Measurements from ENCODE around the gene FAM90A1.
"Not testable (repeated sequence)": the region's sequence is repeated elsewhere in the genome, so short reads cannot be mapped to it uniquely, and the experiment has no call there.

FAM90A1 gene, protein sequence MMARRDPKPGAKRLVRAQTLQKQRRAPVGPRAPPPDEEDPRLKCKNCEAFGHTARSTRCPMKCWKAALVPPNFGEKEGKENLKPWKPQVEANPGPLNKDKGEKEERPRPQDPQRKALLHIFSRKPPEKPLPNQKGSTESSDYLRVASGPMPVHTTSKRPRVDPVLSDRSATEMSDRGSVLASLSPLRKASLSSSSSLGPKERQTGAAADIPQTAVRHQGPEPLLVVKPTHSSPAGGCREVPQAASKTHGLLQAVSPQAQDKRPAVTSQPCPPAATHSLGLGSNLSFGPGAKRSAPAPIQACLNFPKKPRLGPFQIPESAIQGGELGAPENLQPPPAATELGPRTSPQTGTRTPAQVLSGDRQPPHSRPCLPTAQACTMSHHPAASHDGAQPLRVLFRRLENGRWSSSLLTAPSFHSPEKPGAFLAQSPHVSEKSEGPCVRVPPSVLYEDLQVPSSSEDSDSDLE

DNA sequence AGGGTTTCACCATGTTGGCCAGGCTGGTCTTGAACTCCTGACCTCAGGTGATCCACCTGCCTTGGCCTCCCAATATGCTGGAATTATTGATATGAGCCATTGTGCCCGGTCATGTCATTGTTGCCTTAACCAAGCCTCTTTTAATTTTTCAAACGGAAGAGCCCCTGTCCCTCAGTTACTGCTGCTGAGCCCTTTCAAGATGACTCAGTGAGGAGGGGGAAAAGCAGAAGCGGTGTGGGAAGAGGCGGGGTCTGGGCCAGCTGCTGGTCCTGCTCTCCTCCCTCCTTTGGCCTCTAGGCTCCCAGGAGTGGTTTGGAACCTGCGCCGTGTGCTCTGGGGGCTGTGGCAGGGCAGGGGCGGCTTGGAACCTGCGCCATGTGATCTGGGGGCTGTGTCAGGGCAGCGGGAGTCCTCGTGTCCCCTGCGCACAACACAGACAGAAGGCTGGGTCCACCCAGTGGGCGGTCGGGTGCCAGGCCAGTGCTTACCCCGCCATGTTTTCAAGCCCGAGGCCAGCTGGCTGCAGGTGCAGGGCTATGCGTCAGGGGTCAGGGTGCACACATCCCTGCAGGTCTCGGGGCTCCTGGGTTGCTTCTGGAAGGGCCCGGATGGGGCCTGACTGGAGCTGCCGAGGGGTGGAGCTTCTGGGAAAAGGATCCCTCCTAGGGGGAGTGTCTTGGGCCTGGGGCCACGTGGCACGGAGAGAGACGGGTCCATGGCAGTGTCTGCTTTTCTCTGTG, at the start of gene FAM90A1:
Gene FAM90A1, minus strand, starts transcription at position 627 of the 740 bp plus-strand sequence. CDS start 2,786 bp downstream, outside the sequence.
- not testable (repeated sequence) for H3K27me3 Mint-ChIP-seq, H3K9me3 Mint-ChIP-seq, H3K36me3 Mint-ChIP-seq
- Mint-ChIP-seq H3K27ac (peak within 1 kb of the TSS; percentile 86), H3K4me3 (peak within 1 kb of the TSS; percentile 88 to 90), H3K4me1 (peaks cover 14 to 25% of the 10 kb centered on the region in 2 donors)
- ATAC-seq (replicated peaks) (peak in 1 of 2 donors; percentile 47), DNase-seq (peak; percentile 61)

DNA sequence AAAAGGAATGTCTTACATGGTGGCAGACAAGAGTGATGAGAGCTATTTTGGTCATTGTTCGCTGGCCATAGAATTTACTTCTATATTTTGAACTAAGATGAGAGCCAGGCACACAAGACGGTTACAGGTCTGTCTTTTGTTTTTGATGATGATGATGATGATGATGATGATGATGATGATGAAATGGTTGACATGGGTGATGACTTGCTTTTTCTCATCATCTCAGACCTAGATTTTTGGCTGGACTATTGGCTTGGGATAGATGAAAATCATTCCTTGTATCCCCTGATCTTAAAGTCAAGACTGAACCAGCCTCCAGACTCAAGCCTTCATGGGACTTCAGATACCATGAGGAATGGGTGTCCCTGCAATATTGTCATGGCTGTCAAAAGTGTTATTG, 49.0 kb upstream of the FAM90A1 start:
- not testable (repeated sequence) for H3K4me1 Mint-ChIP-seq; DNase-seq; ATAC-seq (replicated peaks); H3K4me3 Mint-ChIP-seq; H3K27ac Mint-ChIP-seq; H3K36me3 Mint-ChIP-seq; H3K9me3 Mint-ChIP-seq
- peaks cover 9 to 14% of the 10 kb centered on the region in 2 donors for H3K27me3 Mint-ChIP-seq

DNA sequence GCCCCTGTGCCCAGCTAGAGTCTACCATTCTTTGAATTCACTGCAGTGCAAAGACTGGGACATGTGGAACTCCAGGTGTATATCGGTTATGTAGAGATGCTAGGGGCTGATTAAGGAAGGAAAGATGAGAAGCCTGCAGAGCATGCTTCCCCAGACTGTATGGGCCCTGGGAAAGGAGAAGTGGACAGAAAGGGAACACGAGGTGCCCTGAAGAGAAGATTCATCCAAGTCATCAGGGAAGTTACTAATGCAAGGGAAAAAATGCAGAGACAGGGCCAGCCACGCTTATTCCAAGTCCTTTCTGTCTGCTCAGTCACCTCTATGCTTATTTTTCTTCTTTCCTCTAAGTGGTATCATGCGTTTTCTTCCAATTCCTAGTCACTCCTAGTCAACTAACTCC, 39.3 kb upstream of the FAM90A1 start:
- DNase-seq; ATAC-seq (replicated peaks); H3K27ac Mint-ChIP-seq; H3K4me3 Mint-ChIP-seq; H3K9me3 Mint-ChIP-seq; H3K36me3 Mint-ChIP-seq; H3K4me1 Mint-ChIP-seq: not testable (repeated sequence)
- peaks cover 10 to 20% of the 10 kb centered on the region in 2 donors for H3K27me3 Mint-ChIP-seq

DNA sequence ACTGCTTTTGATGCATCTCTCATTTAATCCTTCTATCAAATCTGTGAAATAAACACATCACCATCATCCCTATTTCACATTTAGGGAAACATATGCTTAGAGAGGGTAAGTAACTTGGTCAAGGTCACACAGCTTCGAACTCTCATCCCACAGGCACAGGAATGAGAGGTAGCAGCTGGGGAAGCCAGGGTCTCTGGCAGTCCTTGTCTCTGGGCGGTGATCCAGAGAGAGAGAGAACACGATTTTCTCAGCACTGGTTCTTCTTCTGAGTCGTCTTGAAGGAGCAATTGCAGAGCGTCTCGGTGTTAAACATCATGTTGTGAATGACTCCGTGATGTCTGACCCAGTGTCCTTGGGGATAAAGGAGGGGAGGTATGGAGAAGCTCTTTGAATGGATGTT, 36.8 kb upstream of the FAM90A1 start:
- not testable (repeated sequence) for DNase-seq; H3K27ac Mint-ChIP-seq; H3K4me3 Mint-ChIP-seq; H3K4me1 Mint-ChIP-seq; H3K9me3 Mint-ChIP-seq; ATAC-seq (replicated peaks); H3K36me3 Mint-ChIP-seq
- peaks cover 9 to 23% of the 10 kb centered on the region in 2 donors for H3K27me3 Mint-ChIP-seq

DNA sequence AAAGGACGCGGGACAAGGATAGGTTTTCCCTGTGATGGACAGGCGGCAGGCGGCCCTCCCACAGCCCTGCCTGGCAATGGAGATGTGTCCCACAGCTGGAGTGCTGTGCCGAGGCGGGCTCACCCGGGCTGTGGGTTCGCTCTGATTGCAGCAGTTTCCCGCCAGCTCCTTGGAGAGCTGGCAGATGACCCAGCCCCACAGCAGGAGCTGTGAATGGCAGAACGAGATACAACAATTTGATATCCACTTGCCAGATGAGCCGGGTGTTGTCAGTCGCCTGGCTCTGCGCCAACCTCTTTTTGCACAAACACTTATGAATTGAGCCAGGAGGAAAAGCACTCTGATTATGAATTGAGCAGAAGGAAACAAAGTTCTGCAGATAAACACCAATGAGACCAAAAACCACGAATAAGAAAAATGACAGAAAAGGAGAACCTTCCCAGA, 33.7 kb upstream of the FAM90A1 start:
- not testable (repeated sequence) for H3K9me3 Mint-ChIP-seq; H3K4me3 Mint-ChIP-seq; H3K27ac Mint-ChIP-seq; H3K4me1 Mint-ChIP-seq; DNase-seq; ATAC-seq (replicated peaks); H3K36me3 Mint-ChIP-seq
- peaks cover 9 to 22% of the 10 kb centered on the region in 2 donors for H3K27me3 Mint-ChIP-seq

DNA sequence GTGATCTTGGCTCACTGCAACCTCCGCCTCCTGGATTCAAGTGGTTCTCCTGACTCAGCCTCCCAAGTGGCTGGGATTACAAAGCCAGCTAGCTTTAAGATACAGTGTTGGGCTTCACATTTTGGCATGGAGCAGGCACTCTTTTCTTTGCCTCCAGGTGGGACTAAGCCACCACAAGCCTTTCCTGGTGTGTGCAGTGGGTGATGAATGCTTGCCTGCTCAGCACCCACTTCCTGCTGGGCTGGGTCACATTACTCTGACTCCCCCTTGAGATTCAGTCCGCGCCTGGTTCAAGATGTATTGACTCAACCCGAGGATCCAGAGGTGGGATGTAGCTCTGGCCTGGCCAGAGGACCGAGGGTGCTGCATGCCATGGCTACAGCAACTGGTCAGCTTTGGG, 28.9 kb upstream of the FAM90A1 start:
- not testable (repeated sequence) for H3K27ac Mint-ChIP-seq; DNase-seq; H3K4me1 Mint-ChIP-seq; H3K9me3 Mint-ChIP-seq; H3K4me3 Mint-ChIP-seq; ATAC-seq (replicated peaks); H3K36me3 Mint-ChIP-seq
- H3K27me3 Mint-ChIP-seq, result peaks cover 9 to 16% of the 10 kb centered on the region in 2 donors

DNA sequence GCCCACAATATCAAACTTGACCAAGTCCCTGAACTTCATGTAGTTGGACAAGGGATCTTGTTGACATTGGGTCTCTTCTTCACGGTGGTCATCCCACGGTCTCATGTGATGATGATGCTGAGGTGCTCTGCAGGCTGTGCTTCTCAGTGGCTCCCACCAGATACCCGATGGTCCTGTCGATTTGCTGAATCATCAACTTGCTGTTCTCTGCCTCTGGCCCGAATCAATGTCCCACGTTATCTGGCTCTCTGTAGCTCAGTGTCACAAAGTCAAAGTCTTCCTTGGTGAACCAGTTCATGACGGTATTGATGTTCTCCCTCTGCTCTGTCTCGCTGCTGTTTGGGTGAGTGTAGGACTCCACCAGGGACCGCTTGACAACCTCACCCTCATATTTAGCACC, 27.3 kb upstream of the FAM90A1 start:
- not testable (repeated sequence) for DNase-seq; H3K27me3 Mint-ChIP-seq; H3K36me3 Mint-ChIP-seq; H3K27ac Mint-ChIP-seq; H3K9me3 Mint-ChIP-seq; H3K4me1 Mint-ChIP-seq; H3K4me3 Mint-ChIP-seq; ATAC-seq (replicated peaks)

DNA sequence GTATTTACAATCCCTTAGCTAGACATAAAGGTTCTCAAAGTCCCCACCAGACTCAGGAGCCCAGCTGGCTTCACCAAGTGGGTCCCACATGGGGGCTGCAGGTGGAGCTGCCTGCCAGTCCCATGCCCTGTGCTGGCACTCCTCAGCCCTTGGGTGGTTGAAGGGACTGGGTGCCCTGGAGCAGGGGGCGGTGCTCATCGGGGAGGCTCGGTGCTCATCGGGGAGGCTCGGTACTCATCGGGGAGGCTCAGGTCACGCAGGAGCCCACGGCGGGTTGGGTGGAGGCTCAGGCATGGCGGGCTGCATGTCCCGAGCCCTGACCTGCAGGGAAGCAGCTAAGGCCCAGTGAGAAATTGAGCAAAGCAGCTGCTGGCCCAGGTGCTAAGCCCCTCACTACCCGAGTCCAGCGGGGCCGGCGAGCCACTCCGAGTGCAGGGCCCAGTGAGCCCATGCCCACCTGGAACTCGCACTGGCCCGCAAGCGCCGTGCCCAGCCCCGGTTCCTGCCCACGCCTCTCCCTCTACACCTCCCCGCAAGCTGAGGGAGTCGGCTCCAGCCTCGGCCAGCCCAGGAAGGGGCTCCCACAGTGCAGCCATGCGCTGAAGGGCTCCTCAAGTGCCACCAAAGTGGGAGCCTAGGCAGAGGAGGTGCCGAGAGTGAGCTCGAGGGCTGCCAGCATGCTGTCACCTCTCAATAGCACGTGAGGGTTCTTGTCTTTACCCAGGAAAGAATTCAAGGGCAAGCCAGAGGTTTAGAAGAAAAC, 24.8 kb upstream of the FAM90A1 start:
- not testable (repeated sequence) for ATAC-seq (replicated peaks); H3K27ac Mint-ChIP-seq; H3K27me3 Mint-ChIP-seq; H3K9me3 Mint-ChIP-seq; DNase-seq; H3K4me1 Mint-ChIP-seq; H3K4me3 Mint-ChIP-seq; H3K36me3 Mint-ChIP-seq

DNA sequence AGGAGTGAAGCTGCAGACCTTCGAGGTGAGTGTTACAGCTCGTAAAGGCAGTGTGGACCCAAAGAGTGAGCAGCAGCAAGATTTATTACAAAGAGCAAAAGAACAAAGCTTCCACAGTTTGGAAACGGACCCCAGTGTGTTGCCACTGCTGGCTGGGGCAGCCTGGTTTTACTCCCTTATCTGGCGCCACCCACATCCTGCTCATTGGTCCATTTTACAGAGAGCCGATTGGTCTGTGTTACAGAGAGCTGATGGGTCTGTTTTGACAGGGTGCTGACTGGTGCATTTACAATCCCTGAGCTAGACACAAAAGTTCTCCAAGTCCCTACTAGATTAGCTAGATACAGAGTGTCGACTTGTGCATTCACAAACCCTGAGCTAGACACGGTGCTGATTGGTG, 24.2 kb upstream of the FAM90A1 start:
- not testable (repeated sequence) for ATAC-seq (replicated peaks); DNase-seq; H3K4me3 Mint-ChIP-seq; H3K36me3 Mint-ChIP-seq; H3K9me3 Mint-ChIP-seq; H3K27me3 Mint-ChIP-seq; H3K4me1 Mint-ChIP-seq; H3K27ac Mint-ChIP-seq

DNA sequence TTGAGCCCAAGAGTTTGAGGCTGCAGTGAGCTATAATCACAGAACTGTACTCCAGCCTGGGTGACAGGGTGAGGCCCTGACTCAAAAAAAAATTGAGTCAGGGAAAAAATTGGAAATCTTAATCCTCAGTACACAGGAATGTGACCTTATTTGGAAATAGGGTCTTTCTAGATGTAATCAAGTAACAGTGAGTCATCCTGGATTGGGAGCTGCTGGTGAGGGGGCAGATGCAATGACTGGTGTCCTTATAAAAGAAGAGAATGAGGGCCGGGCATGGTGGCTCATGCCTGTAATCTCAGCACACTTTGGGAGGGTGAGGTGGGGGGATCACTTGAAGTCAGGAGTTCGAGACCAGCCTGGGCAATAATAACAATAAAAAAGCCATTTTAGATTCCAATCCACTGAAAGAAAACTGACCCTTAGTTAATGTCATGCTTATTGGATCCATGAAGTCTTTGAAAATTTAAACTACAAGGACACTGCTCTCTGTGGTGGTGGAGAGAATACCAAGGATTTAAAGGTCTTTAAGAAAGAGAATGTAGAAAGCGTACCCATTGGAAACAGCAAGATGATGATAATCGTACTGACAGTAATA, 19.6 kb upstream of the FAM90A1 start:
- not testable (repeated sequence) for H3K27ac Mint-ChIP-seq; H3K27me3 Mint-ChIP-seq; DNase-seq; H3K36me3 Mint-ChIP-seq; ATAC-seq (replicated peaks); H3K4me3 Mint-ChIP-seq; H3K9me3 Mint-ChIP-seq
- H3K4me1 Mint-ChIP-seq, result peaks cover 8 to 11% of the 10 kb centered on the region in 2 donors

DNA sequence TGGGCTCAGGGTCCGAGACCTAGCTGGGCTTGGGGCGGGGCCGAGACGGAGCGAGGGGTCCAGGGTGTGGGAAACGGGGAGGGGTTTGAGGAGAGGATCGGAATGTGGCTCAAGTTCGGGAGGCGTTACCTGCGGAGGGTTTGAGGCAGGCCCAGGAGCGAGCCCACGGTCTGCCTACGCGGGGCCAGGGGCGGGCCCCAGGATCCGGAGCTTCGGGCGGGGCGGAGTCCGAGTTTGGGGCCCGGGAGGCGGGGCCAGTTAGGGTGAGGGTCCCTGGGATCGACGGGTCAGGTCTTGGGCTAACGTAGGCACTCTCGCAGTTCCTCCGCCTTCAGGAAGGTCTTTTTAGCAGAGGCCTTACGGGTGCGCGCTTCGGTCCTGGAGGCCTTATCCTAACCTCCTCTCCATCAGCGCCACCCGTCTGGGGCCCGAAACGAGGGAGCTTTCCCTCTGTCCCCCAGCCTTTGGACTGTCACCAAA, 16.3 kb upstream of the FAM90A1 start:
- not testable (repeated sequence) for H3K9me3 Mint-ChIP-seq; H3K27me3 Mint-ChIP-seq; ATAC-seq (replicated peaks); DNase-seq; H3K36me3 Mint-ChIP-seq
- peak overlapping the region; percentile 98 for H3K27ac Mint-ChIP-seq
- peaks cover 13 to 19% of the 10 kb centered on the region in 2 donors for H3K4me1 Mint-ChIP-seq
- H3K4me3 Mint-ChIP-seq, result peak overlapping the region; percentile 91 to 96

DNA sequence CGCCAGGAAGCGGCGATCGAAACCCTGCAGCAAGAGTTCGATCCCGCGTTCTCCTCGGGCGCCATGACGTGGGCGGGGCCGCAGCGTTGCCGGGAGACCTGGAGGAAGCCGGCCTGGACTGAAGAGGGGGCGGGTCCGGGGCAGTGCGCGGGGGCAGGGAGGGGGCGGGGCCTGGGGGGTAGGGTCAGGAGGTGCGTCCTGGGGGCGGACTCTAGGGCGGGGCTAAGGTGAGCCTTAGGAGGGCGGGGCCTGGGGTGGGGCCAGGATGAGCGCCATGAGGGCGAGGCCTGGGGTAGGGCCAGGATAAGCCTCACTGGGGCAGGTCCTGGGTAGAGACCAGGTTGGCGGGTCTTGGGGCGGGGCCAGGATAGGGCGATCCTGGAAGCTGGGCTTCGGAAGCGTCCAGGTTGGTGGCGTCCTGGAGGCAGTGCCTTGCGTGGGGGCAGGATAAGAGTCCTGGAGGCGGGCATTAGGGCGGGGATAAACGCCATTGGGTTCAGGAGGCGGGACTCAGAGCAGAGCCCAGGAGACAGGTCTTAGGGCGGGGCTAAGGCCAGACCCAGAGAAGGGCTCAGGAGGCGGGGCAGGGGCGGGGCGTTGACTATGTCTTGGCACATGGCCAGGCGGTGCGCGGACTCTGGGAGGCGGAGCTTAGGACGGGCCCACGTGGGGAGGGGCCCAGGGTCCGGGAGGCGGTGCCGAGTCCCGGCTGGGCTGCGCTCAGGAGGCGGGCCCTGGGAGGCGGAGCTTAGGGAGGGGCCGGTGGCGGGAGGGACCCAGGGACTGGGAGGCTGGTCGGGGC, 15.7 kb upstream of the FAM90A1 start:
- ATAC-seq (replicated peaks), result peak; percentile 99

DNA sequence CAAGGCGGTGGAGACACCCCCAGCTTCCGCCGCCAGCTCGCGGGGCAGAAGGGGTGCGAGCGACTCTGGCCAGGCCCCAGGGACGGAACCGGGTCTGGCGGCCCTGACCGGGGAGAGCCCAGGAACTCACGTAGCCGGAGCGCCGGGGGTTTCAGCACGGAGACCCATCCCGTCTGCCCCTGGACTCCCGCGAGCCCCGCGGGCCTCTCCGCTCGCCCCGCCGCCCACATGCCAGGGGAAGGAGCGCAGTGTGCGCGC, 15.1 kb upstream of the FAM90A1 start:
- H3K27me3 Mint-ChIP-seq; H3K9me3 Mint-ChIP-seq; DNase-seq; H3K36me3 Mint-ChIP-seq; ATAC-seq (replicated peaks): not testable (repeated sequence)
- peak overlapping the region; percentile 86 for H3K27ac Mint-ChIP-seq
- peak overlapping the region; percentile 91 to 96 for H3K4me3 Mint-ChIP-seq
- peaks cover 13 to 19% of the 10 kb centered on the region in 2 donors for H3K4me1 Mint-ChIP-seq

More for the DNA sequence above, 15.7 kb upstream of the FAM90A1 start:
- not testable (repeated sequence) for H3K27me3 Mint-ChIP-seq, H3K9me3 Mint-ChIP-seq, H3K36me3 Mint-ChIP-seq
- peak; percentile 100 for DNase-seq
- Mint-ChIP-seq H3K27ac (peak overlapping the region; percentile 98), H3K4me3 (peak overlapping the region; percentile 91 to 96), H3K4me1 (peaks cover 13 to 19% of the 10 kb centered on the region in 2 donors)
